ENCODE results near the gene MOB3A. TPM values are rescaled to one million over a fixed set of nuclear protein-coding genes. Genes with fewer than 3 reads are reported as not detected.

The MOB3A gene
- total and polyA plus RNA-seq, 2 of the 13 experiments (the other 11 are each of a cell fraction or from before 2014, with no cell fraction given) = 3.5 to 17.8 TPM

GRCh38 chr19:2112516-2113320 is 16.6 kb upstream of the MOB3A start:
- WGBS (ENCODE audit: low lambda C conversion rate) = 96% methylated on average over 16 of the region's 23 CpGs
- no peaks in the 10 kb centered on the region for H3K4me1 ChIP-seq (ENCODE audit: insufficient read depth, low read length)
- intact Hi-C loops (cut with micrococcal nuclease; ENCODE audit: unreplicated experiment) (no loop called here), in situ Hi-C loops (cut with HindIII; ENCODE audit: extremely low pct_ligation_motif_present, low pct_unique_long_range_greater_than_20kb) (no loop called here)
- DNase-seq (ENCODE audit: low spot score) (no peak), FAIRE-seq (no peak), ATAC-seq (no peak)
- no peaks in the 10 kb centered on the region for H3K27me3 ChIP-seq (ENCODE audit: control insufficient read depth in 1 of 2, insufficient read depth in 2 of 2, low read length in 2 of 2)
- no peak overlapping the region for H2AFZ ChIP-seq (ENCODE audit: low read length)
- H3K4me3 ChIP-seq (replicated peaks in 1 of 3; ENCODE audit: insufficient read depth in 1 of 3, low read depth in 2 of 3, low read length in 3 of 3) = no peak overlapping the region
- 0 out of 2 replicates have a peak, but pooled peaks cover 2% of the 10 kb centered on the region for H4K20me1 ChIP-seq (ENCODE audit: insufficient read depth, low read length)
- H3K27ac ChIP-seq (ENCODE audit: extremely low read length, insufficient read depth, low read length) = no peak overlapping the region
- no peak overlapping the region for H3K9ac ChIP-seq (ENCODE audit: insufficient read depth, low read depth, low read length)
- no peaks in the 10 kb centered on the region for H3K9me3 ChIP-seq (ENCODE audit: low read length)
- ChIA-PET CTCF (ENCODE audit: low intra/inter-chr PET ratio, low total read pairs) (no interaction called here), POLR2A (no interaction called here)
- TF ChIP-seq AGO2 (optimal IDR thresholded peaks at IDR 0.05; ENCODE audit: low read depth, low read length) (peak; percentile 56), KLF11 (CRISPR knock-in tag; IDR thresholded peaks at IDR 0.05) (no peak)
- H3K79me2 ChIP-seq (ENCODE audit: insufficient read depth, low read length) = no peaks in the 10 kb centered on the region
- BruUV-seq (replicated peaks) = no TSS peak
- H3K36me3 ChIP-seq (replicated peaks in 1 of 2; ENCODE audit: control insufficient read depth in 1 of 2, insufficient read depth in 2 of 2, low read length in 2 of 2) = peaks cover 62 to 95% of the 10 kb centered on the region in 2 experiments
- no peak overlapping the region for H3K4me2 ChIP-seq (ENCODE audit: low read depth, low read length)

- H3K9me3 ChIP-seq (ENCODE audit: low read length) = no peaks in the 10 kb centered on the region
- H4K20me1 ChIP-seq (ENCODE audit: insufficient read depth, low read length) = 0 out of 2 replicates have a peak, but pooled peaks cover 2% of the 10 kb centered on the region
- CTCF ChIA-PET (ENCODE audit: low intra/inter-chr PET ratio, low total read pairs) = no interaction called here
- H3K4me2 ChIP-seq (ENCODE audit: low read depth, low read length) = no peak overlapping the region
- H3K4me3 ChIP-seq (replicated peaks in 1 of 3; ENCODE audit: insufficient read depth in 1 of 3, low read depth in 2 of 3, low read length in 3 of 3) = no peak overlapping the region
- FAIRE-seq = no peak
- POLR2A ChIA-PET = no interaction called here
- ATAC-seq = no peak
- no peaks in the 10 kb centered on the region for H3K27me3 ChIP-seq (ENCODE audit: control insufficient read depth in 1 of 2, insufficient read depth in 2 of 2, low read length in 2 of 2)
- intact Hi-C loops (cut with micrococcal nuclease; ENCODE audit: unreplicated experiment) = no loop called here
- H3K79me2 ChIP-seq (ENCODE audit: insufficient read depth, low read length) = no peaks in the 10 kb centered on the region
- H2AFZ ChIP-seq (ENCODE audit: low read length) = no peak overlapping the region
- no TSS peak for BruUV-seq (replicated peaks)
- in situ Hi-C loops (cut with HindIII; ENCODE audit: extremely low pct_ligation_motif_present, low pct_unique_long_range_greater_than_20kb) = no loop called here
- WGBS (ENCODE audit: low lambda C conversion rate) = 95% methylated on average over 16 of the region's 20 CpGs
- DNase-seq (ENCODE audit: low spot score) = no peak
- no peak overlapping the region for H3K9ac ChIP-seq (ENCODE audit: insufficient read depth, low read depth, low read length)
- H3K36me3 ChIP-seq (replicated peaks in 1 of 2; ENCODE audit: control insufficient read depth in 1 of 2, insufficient read depth in 2 of 2, low read length in 2 of 2) = peaks cover 56 to 88% of the 10 kb centered on the region in 2 experiments
- no peaks in the 10 kb centered on the region for H3K4me1 ChIP-seq (ENCODE audit: insufficient read depth, low read length)
- no peak overlapping the region for H3K27ac ChIP-seq (ENCODE audit: extremely low read length, insufficient read depth, low read length)
- TF ChIP-seq AGO2 (optimal IDR thresholded peaks at IDR 0.05; ENCODE audit: low read depth, low read length) (peak; percentile 80), ZNF616 (CRISPR knock-in tag; IDR thresholded peaks at IDR 0.05; ENCODE audit: low read depth) (no peak)
Observed at GRCh38 chr19:2111886-2112285, 15.8 kb upstream of the MOB3A start.

All from HepG2 (cell line).